H1 (cell line): ENCODE measurements around the gene NF1. TPM values are rescaled to one million over a fixed set of nuclear protein-coding genes. Genes with fewer than 3 reads are reported as not detected.

Experiments
- CTCF ChIA-PET: fragments of 300-600 bp; sonication (Branson Sonifier 250); formaldehyde crosslinking; loops from one replicate; lab custom pipeline; 2021; ENCODE audit not compliant: partially characterized antibody; lab: Charles Lee
- POLR2A ChIA-PET: fragments of 300-600 bp; sonication (Branson Sonifier 250); formaldehyde crosslinking; loops from one replicate; lab custom pipeline; 2021; ENCODE audit warnings: inconsistent platforms; ENCODE audit not compliant: partially characterized antibody; lab: Charles Lee
- DNase-seq, 2 experiments: peaks; one replicate each; pipeline versions ENCODE4 v3.0.0 to v3.0.0-alpha.2; 2010 to 2022; ENCODE audit warnings: low spot score in 2 of 2, low read depth in 1 of 2, mixed read lengths in 1 of 2
- FAIRE-seq: peaks from 2 replicates; lab custom pipeline; 2011; peaks lifted over from hg19 to GRCh38; lab: Jason Lieb, UNC
- H2AFZ ChIP-seq: 2 replicates; pipeline ENCODE4 v1.8.1; 2012; ENCODE audit warnings: low read length, inconsistent platforms
- H2AK5ac ChIP-seq: 2 replicates; pipeline ENCODE4 v1.6.1; 2013; ENCODE audit warnings: low read depth, low read length
- H2BK120ac ChIP-seq: replicated peaks from 2 replicates; pipeline ENCODE3; 2013; ENCODE audit warnings: low read depth, low read length, inconsistent platforms
- H2BK12ac ChIP-seq: 2 replicates; pipeline ENCODE4 v1.6.1; 2013; ENCODE audit warnings: low read depth, low read length
- H2BK15ac ChIP-seq: 2 replicates; pipeline ENCODE4 v1.6.1; 2013; ENCODE audit warnings: low read length
- H2BK20ac ChIP-seq: 2 replicates; pipeline ENCODE4 v1.6.1; 2013; ENCODE audit warnings: low read length
- H2BK5ac ChIP-seq: 2 replicates; pipeline ENCODE4 v1.6.1; 2013; ENCODE audit warnings: low read depth, low read length
- H3K14ac ChIP-seq: 2 replicates; pipeline ENCODE4 v1.6.1; 2013; ENCODE audit warnings: inconsistent platforms; ENCODE audit not compliant: insufficient read length
- H3K18ac ChIP-seq: 2 replicates; pipeline ENCODE4 v1.6.1; 2013; ENCODE audit warnings: low read length; ENCODE audit errors: extremely low read depth
- H3K23ac ChIP-seq: 2 replicates; pipeline ENCODE4 v1.6.1; 2013; ENCODE audit warnings: inconsistent platforms; ENCODE audit not compliant: insufficient read length
- H3K23me2 ChIP-seq: 2 replicates; pipeline ENCODE4 v1.6.1; 2013; ENCODE audit warnings: low read depth, low read length
- H3K27ac ChIP-seq: 2 replicates; pipeline ENCODE4 v1.6.1; 2011; ENCODE audit warnings: low read depth, low read length, inconsistent platforms
- H3K27me3 ChIP-seq, 4 experiments: replicated peaks in 1 of 4; 1 replicate in 1 of 4; 2 replicates in 3 of 4; pipeline versions ENCODE4 v1.6.1 to v1.8.1; 2011 to 2013; ENCODE audit warnings: low read length in 3 of 4, mild to moderate bottlenecking in 3 of 4, inconsistent platforms in 2 of 4, mixed read lengths in 2 of 4, moderate library complexity in 1 of 4; ENCODE audit not compliant: control insufficient read depth in 3 of 4, insufficient read depth in 3 of 4; ENCODE audit errors: extremely low read depth in 1 of 4
- H3K36me3 ChIP-seq, 4 experiments: 2 replicates each; pipeline versions ENCODE4 v1.6.1 to v1.8.1; 2011 to 2013; ENCODE audit warnings: mild to moderate bottlenecking in 4 of 4, low read length in 3 of 4, moderate library complexity in 2 of 4, control low read depth in 1 of 4, inconsistent platforms in 1 of 4; ENCODE audit not compliant: insufficient read depth in 4 of 4, control insufficient read depth in 2 of 4
- H3K4ac ChIP-seq: replicated peaks from 2 replicates; pipeline ENCODE3; 2013; ENCODE audit warnings: low read length, low read depth, mixed read lengths, inconsistent platforms; ENCODE audit not compliant: insufficient read length
- H3K4me1 ChIP-seq, 4 experiments: replicated peaks in 1 of 4; 1 replicate in 1 of 4; 2 replicates in 3 of 4; pipeline versions ENCODE4 v1.6.1 to v1.8.1; 2011 to 2013; ENCODE audit warnings: low read length in 3 of 4, inconsistent platforms in 2 of 4, mixed read lengths in 1 of 4; ENCODE audit not compliant: insufficient read depth in 4 of 4, control insufficient read depth in 3 of 4
- H3K4me2 ChIP-seq, 2 experiments: 2 replicates each; pipeline versions ENCODE4 v1.6.1 to v1.8.1; 2011 to 2013; ENCODE audit warnings: low read depth in 2 of 2, low read length in 2 of 2, control low read depth in 1 of 2, inconsistent platforms in 1 of 2, mild to moderate bottlenecking in 1 of 2; ENCODE audit not compliant: insufficient read depth in 1 of 2
- H3K4me3 ChIP-seq, 4 experiments: fragments of 200-600, 300-600 bp in 1 of 4; sonication (generic), shearing (Covaris generic), sonication (Bioruptor Twin) in 1 of 4; 2 replicates each; pipeline versions ENCODE4 v1.5.1 to v1.8.1; 2011 to 2016; ENCODE audit warnings: low read length in 4 of 4, low read depth in 3 of 4, control low read depth in 2 of 4, inconsistent platforms in 2 of 4, mild to moderate bottlenecking in 2 of 4, mixed read lengths in 1 of 4, moderate library complexity in 1 of 4; ENCODE audit not compliant: insufficient read depth in 2 of 4; ENCODE audit errors: extremely low read depth in 1 of 4
- H3K56ac ChIP-seq: replicated peaks from 2 replicates; pipeline ENCODE3; 2013; ENCODE audit warnings: low read depth, mild to moderate bottlenecking, mixed read lengths, low read length, inconsistent platforms; ENCODE audit not compliant: insufficient read length
- H3K79me1 ChIP-seq: 2 replicates; pipeline ENCODE4 v1.6.1; 2013; ENCODE audit warnings: low read depth, low read length, control low read depth
- H3K79me2 ChIP-seq, 2 experiments: 2 replicates each; pipeline versions ENCODE4 v1.6.1 to v1.8.1; 2012 to 2013; ENCODE audit warnings: low read length in 2 of 2, mild to moderate bottlenecking in 2 of 2, inconsistent platforms in 1 of 2; ENCODE audit not compliant: insufficient read depth in 2 of 2, control insufficient read depth in 1 of 2
- H3K9ac ChIP-seq, 4 experiments: replicated peaks in 1 of 4; 1 replicate in 1 of 4; 2 replicates in 3 of 4; pipeline versions ENCODE4 v1.6.1 to v1.8.1; 2011 to 2013; ENCODE audit warnings: low read depth in 3 of 4, low read length in 3 of 4, control low read depth in 2 of 4, mild to moderate bottlenecking in 2 of 4, moderate library complexity in 2 of 4, inconsistent platforms in 1 of 4; ENCODE audit errors: extremely low read depth in 1 of 4
- H3K9me3 ChIP-seq, 2 experiments: 2 replicates each; pipeline versions ENCODE4 v1.6.1 to v1.8.1; 2012 to 2013; ENCODE audit warnings: mild to moderate bottlenecking in 2 of 2, moderate library complexity in 2 of 2, control low read depth in 1 of 2, inconsistent platforms in 1 of 2, low read depth in 1 of 2, low read length in 1 of 2, mixed read lengths in 1 of 2; ENCODE audit not compliant: insufficient read depth in 2 of 2
- H4K20me1 ChIP-seq, 2 experiments: replicated peaks in 1 of 2; 2 replicates each; pipeline versions ENCODE3 to v1.8.1; 2011 to 2013; ENCODE audit warnings: inconsistent platforms in 2 of 2, low read length in 2 of 2, mild to moderate bottlenecking in 1 of 2; ENCODE audit not compliant: insufficient read depth in 2 of 2, control insufficient read depth in 1 of 2
- H4K5ac ChIP-seq: 2 replicates; pipeline ENCODE4 v1.6.1; 2013; ENCODE audit warnings: low read length, low read depth, mixed read lengths, inconsistent platforms; ENCODE audit not compliant: insufficient read length
- H4K8ac ChIP-seq: 2 replicates; pipeline ENCODE4 v1.8.0; 2013; ENCODE audit warnings: mild to moderate bottlenecking, moderate library complexity, low read length, inconsistent platforms; ENCODE audit not compliant: insufficient read depth; ENCODE audit errors: extremely low read depth
- H4K91ac ChIP-seq: replicated peaks from 2 replicates; pipeline ENCODE3; 2013; ENCODE audit warnings: low read length, mixed read lengths, inconsistent platforms; ENCODE audit not compliant: insufficient read length
- BRCA1 ChIP-seq: IDR thresholded peaks from 2 replicates; pipeline ENCODE4 v1.6.1; 2012; ENCODE audit warnings: low read depth, low read length, improper control_type of control experiment
- CTBP2 ChIP-seq: IDR thresholded peaks from 2 replicates; pipeline ENCODE4 v1.7.0; 2011; ENCODE audit warnings: borderline replicate concordance, mild to moderate bottlenecking, moderate library complexity, mixed read lengths, low read length; ENCODE audit not compliant: insufficient read depth, insufficient read length
- JUND ChIP-seq: IDR thresholded peaks from 2 replicates; pipeline ENCODE4 v1.6.1; 2011; ENCODE audit warnings: mild to moderate bottlenecking, improper control_type of control experiment, low read length
- SIX5 ChIP-seq: IDR thresholded peaks from 2 replicates; pipeline ENCODE4 v1.6.1; 2011; ENCODE audit warnings: mild to moderate bottlenecking, low read depth, low read length
- SP1 ChIP-seq: IDR thresholded peaks from 2 replicates; pipeline ENCODE4 v1.6.1; 2011; ENCODE audit warnings: low read depth, low read length
- TAF1 ChIP-seq: IDR thresholded peaks from 2 replicates; pipeline ENCODE4 v1.6.1; 2011; ENCODE audit warnings: mild to moderate bottlenecking, low read depth, low read length
- WGBS, 2 experiments: shearing (Covaris generic) in 1 of 2; methylation state at CpG; one replicate each; pipeline versions ENCODE4 v1.1.6 to v1.1.7; 2013 to 2015; ENCODE audit warnings: low lambda C conversion rate in 2 of 2, mixed read lengths in 2 of 2, inconsistent platforms in 1 of 2, low coverage in 1 of 2, missing lambda C conversion rate in 1 of 2; ENCODE audit not compliant: insufficient replicate concordance in 2 of 2, insufficient coverage in 1 of 2, insufficient read length in 1 of 2; ENCODE audit errors: extremely low coverage in 1 of 2, missing lambda C conversion rate in 1 of 2; 5-methylcytosine and 5-hydroxymethylcytosine counted together
- polyA plus RNA-seq, 7 experiments: library from polyadenylated mRNA; depleted of rRNA in 3 of 7; stranded (reverse) in 5 of 7; unstranded in 2 of 7; fragments of >200 nt in 5 of 7; fragments of 200-250 nt in 2 of 7; gene quantifications; 1 replicate in 5 of 7; 2 replicates in 1 of 7; 4 replicates in 1 of 7; pipeline versions ENCODE4 v1.2.1 to v1.2.3, GENCODE V29; 2011 to 2013; ENCODE audit warnings: missing spikeins in 2 of 7, mixed read lengths in 2 of 7
- total RNA-seq: library from RNA; stranded (reverse); fragmentation: NEBNext Ultra II Directional; extraction: Animal tissue kit (Norgen Biotek cat#: 25700); gene quantifications from 2 replicates; pipeline ENCODE4 v1.2.1, GENCODE V29; 2021
- TF ChIP-seq, protein P1 (sequence below): IDR thresholded peaks from 2 replicates; pipeline ENCODE4 v1.6.1; 2011; ENCODE audit warnings: low read length, improper control_type of control experiment

NF1 gene
- total and polyA plus RNA-seq, 2 of the 8 experiments (the other 6 are each of a cell fraction or from before 2014, with no cell fraction given), result 19.3 to 29.6 TPM

DNA sequence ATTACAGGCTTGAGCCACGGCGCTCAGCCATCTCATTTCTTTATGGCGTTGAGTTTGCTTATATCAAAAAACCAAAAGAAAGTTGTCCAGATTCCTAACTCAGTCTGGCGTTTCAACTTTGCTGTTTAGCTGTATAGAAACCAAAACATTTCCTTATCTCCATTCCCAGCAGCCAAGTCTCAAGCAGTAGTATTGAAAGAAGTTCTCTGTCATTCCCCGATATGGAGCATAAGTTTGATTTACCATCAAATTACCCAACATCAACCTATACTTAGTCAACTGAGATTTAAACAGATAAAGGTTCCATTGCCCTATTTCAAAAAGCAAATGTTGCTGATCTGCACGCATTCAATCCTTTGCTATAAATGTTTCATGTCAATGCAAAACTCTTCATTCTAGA lies 269.2 kb downstream of the NF1 start:
- no peak overlapping the region for H4K91ac ChIP-seq
- H3K23ac ChIP-seq, result no peak overlapping the region
- no peaks in the 10 kb centered on the region for H3K4me1 ChIP-seq
- H3K27me3 ChIP-seq, result no peaks in the 10 kb centered on the region
- H4K5ac ChIP-seq, result no peak overlapping the region
- H3K4ac ChIP-seq, result no peak overlapping the region
- CTCF ChIA-PET, result no interaction called here
- DNase-seq (no peak), FAIRE-seq (no peak)
- no peaks in the 10 kb centered on the region for H3K23me2 ChIP-seq
- no peak overlapping the region for H3K18ac ChIP-seq
- 95% methylated on average over 6 of the region's 6 CpGs; no CpG with 5 or more reads in 1 of the 2 experiments for WGBS, 2 experiments
- no peak overlapping the region for H3K4me3 ChIP-seq
- H3K14ac ChIP-seq, result no peak overlapping the region
- no peak overlapping the region for H2BK15ac ChIP-seq
- no peak overlapping the region for H2BK20ac ChIP-seq
- no peak overlapping the region for H2BK120ac ChIP-seq
- no peak overlapping the region for H3K9ac ChIP-seq
- H3K4me2 ChIP-seq, result no peak overlapping the region
- no peak overlapping the region for H4K8ac ChIP-seq
- H2AK5ac ChIP-seq, result no peak overlapping the region
- POLR2A ChIA-PET, result interaction anchor here (0.7 kb wide), 1 partner anchor 28 kb away, joined by 3 read pairs; no protein-coding TSS in a partner anchor
- no peaks in the 10 kb centered on the region for H3K79me1 ChIP-seq
- H2BK5ac ChIP-seq, result no peak overlapping the region
- H3K27ac ChIP-seq, result no peak overlapping the region
- H2AFZ ChIP-seq, result no peak overlapping the region
- peaks cover 0 to 7% (median 2%) of the 10 kb centered on the region in 4 experiments; a peak in 3 of 8 replicates for H3K36me3 ChIP-seq
- no peak overlapping the region for H2BK12ac ChIP-seq
- H3K79me2 ChIP-seq, result no peaks in the 10 kb centered on the region
- TF ChIP-seq CTBP2 (no peak), TAF1 (no peak), BRCA1 (no peak), SP1 (no peak), JUND (no peak), SIX5 (no peak)
- TF ChIP-seq, protein P1, sequence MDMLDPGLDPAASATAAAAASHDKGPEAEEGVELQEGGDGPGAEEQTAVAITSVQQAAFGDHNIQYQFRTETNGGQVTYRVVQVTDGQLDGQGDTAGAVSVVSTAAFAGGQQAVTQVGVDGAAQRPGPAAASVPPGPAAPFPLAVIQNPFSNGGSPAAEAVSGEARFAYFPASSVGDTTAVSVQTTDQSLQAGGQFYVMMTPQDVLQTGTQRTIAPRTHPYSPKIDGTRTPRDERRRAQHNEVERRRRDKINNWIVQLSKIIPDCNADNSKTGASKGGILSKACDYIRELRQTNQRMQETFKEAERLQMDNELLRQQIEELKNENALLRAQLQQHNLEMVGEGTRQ, result no peak
- no peaks in the 10 kb centered on the region for H4K20me1 ChIP-seq
- H3K56ac ChIP-seq, result no peak overlapping the region
- no peaks in the 10 kb centered on the region for H3K9me3 ChIP-seq
